Stimulated activated CD8-positive, alpha-beta memory T cell treated with anti-CD3 and anti-CD28 coated beads, Interleukin-12 subunit alpha, Interleukin-12 subunit beta, amount 100 ng/mL, for 4 hours (primary cell): ENCODE results near the gene MYPOP.
A peak's percentile ranks its signal among the peaks of the same experiment; 100 is the strongest.
"Not testable (repeated sequence)": the region's sequence is repeated elsewhere in the genome, so short reads cannot be mapped to it uniquely, and the experiment has no call there.

Experiments used
- DNase-seq: peaks from one replicate; pipeline ENCODE4 v3.0.0-alpha.2; 2020; ENCODE audit warnings: low read depth

Gene MYPOP

GRCh38 chr19:45908956-45909355 lies 6.5 kb upstream of the MYPOP start:
- DNase-seq, result no peak

- DNase-seq, result no peak
These were observed 3.8 kb upstream of the MYPOP start for GRCh38 chr19:45906221-45906620.

- no peak for DNase-seq
These were observed 2.6 kb upstream of the MYPOP start for GRCh38 chr19:45905011-45905410.

GRCh38 chr19:45902651-45903625 lies 525 bp upstream of the MYPOP start:
- DNase-seq, result peak; percentile 100

- DNase-seq, result no peak
These were observed 941 bp downstream of the MYPOP start for GRCh38 chr19:45901432-45901911.

GRCh38 chr19:45900738-45901431 lies 1.5 kb downstream of the MYPOP start:
- DNase-seq, result no peak

- DNase-seq, result no peak
These were observed 2.4 kb downstream of the MYPOP start for GRCh38 chr19:45899919-45900589.

- DNase-seq, result no peak
These were observed 3.2 kb downstream of the MYPOP start for GRCh38 chr19:45899253-45899652.

GRCh38 chr19:45897261-45897812 lies 5.1 kb downstream of the MYPOP start:
- no peak for DNase-seq

- DNase-seq, result not testable (repeated sequence)
These were observed 6.3 kb downstream of the MYPOP start for GRCh38 chr19:45895983-45896599.

GRCh38 chr19:45895519-45895972 lies 6.9 kb downstream of the MYPOP start:
- no peak for DNase-seq

GRCh38 chr19:45890877-45891276 lies 11.5 kb downstream of the MYPOP start:
- DNase-seq, result no peak

- DNase-seq, result no peak
These were observed 13.1 kb downstream of the MYPOP start for GRCh38 chr19:45889210-45889885.

- DNase-seq, result no peak
These were observed 15.2 kb downstream of the MYPOP start for GRCh38 chr19:45887200-45887710.

GRCh38 chr19:45886427-45887199 lies 15.8 kb downstream of the MYPOP start:
- DNase-seq, result peak; percentile 80

GRCh38 chr19:45885556-45886426 lies 16.6 kb downstream of the MYPOP start, which contains the start of gene IRF2BP1:
IRF2BP1 (minus strand) TSS chr19:45886141; CDS start chr19:45885774, 367 bp downstream.
- DNase-seq, result peak; percentile 76

GRCh38 chr19:45884682-45885555 lies 17.5 kb downstream of the MYPOP start:
- no peak for DNase-seq
